Left ventricle myocardium inferior (tissue), 1 donor: ENCODE measurements around the gene PLXND1. TPM values are rescaled to one million over a fixed set of nuclear protein-coding genes. Genes with fewer than 3 reads are reported as not detected.
"Not testable (repeated sequence)": the region's sequence is repeated elsewhere in the genome, so short reads cannot be mapped to it uniquely, and the experiment has no call there.

Source experiments
- DNase-seq: peaks from one replicate; pipeline ENCODE4 v3.0.0-alpha.2; 2020
- H3K27ac ChIP-seq: fragments of 200-600 bp; replicated peaks from 2 replicates; pipeline ENCODE4 v1.8.0; 2021
- H3K27me3 ChIP-seq: fragments of 200-600 bp; 2 replicates; pipeline ENCODE4 v1.8.0; 2021; ENCODE audit warnings: low read depth
- H3K36me3 ChIP-seq: fragments of 200-600 bp; 2 replicates; pipeline ENCODE4 v1.8.0; 2021
- H3K4me1 ChIP-seq: fragments of 200-600 bp; 2 replicates; pipeline ENCODE4 v1.8.0; 2021
- H3K4me3 ChIP-seq: fragments of 200-600 bp; 2 replicates; pipeline ENCODE4 v1.8.0; 2021; ENCODE audit warnings: mild to moderate bottlenecking, moderate library complexity
- H3K9me3 ChIP-seq: fragments of 200-600 bp; replicated peaks from 2 replicates; pipeline ENCODE4 v1.8.0; 2021
- CTCF ChIP-seq: fragments of 200-600 bp; IDR thresholded peaks from 2 replicates; pipeline ENCODE4 v1.8.0; 2021; ENCODE audit warnings: antibody characterized with exemption, mild to moderate bottlenecking, borderline replicate concordance
- intact Hi-C: fragments of 100-400 bp; cut with micrococcal nuclease; formaldehyde crosslinking; loops from one replicate; pipeline ENCODE4 v1.11.0; 2022
- total RNA-seq: library from RNA; stranded (reverse); fragmentation: NEBNext Ultra II Directional; extraction: Animal tissue kit (Norgen Biotek cat#: 25700); gene quantifications from one replicate; pipeline ENCODE4 v1.2.1, GENCODE V29; 2021
- donor health status: DM: no; HTN: yes; CAD: no; lungs with severe emphysema.

PLXND1 gene
- total RNA-seq, 1 donor from 2014 or later: 45.5 TPM

- intact Hi-C loops: no loop called here
These were observed 87.9 kb downstream of the PLXND1 start for GRCh38 chr3:129518581-129518980.

GRCh38 chr3:129518038-129518561, 88.4 kb downstream of the PLXND1 start:
- H3K27ac ChIP-seq: no peak overlapping the region
- H3K36me3 ChIP-seq: peaks cover 24% of the 10 kb centered on the region
- intact Hi-C loops: no loop called here
- DNase-seq: no peak
- no peaks in the 10 kb centered on the region for H3K9me3 ChIP-seq
- H3K27me3 ChIP-seq: no peaks in the 10 kb centered on the region
- peaks cover 5% of the 10 kb centered on the region for H3K4me1 ChIP-seq
- no peak overlapping the region for H3K4me3 ChIP-seq
- TF ChIP-seq CTCF: no peak

More at GRCh38 chr3:129518581-129518980, 87.9 kb downstream of the PLXND1 start:
- DNase-seq: no peak
- Histone ChIP-seq H3K27ac (no peak overlapping the region), H3K27me3 (no peaks in the 10 kb centered on the region), H3K4me3 (no peak overlapping the region), H3K4me1 (peaks cover 3% of the 10 kb centered on the region), H3K36me3 (peaks cover 19% of the 10 kb centered on the region), H3K9me3 (no peaks in the 10 kb centered on the region)
- no peak for TF ChIP-seq CTCF

GRCh38 chr3:129517516-129517915, 89.0 kb downstream of the PLXND1 start:
- no peak overlapping the region for H3K4me3 ChIP-seq
- no peaks in the 10 kb centered on the region for H3K27me3 ChIP-seq
- peaks cover 5% of the 10 kb centered on the region for H3K4me1 ChIP-seq
- intact Hi-C loops: no loop called here
- no peak for TF ChIP-seq CTCF
- H3K9me3 ChIP-seq: no peaks in the 10 kb centered on the region
- H3K27ac ChIP-seq: no peak overlapping the region
- no peak for DNase-seq
- peaks cover 30% of the 10 kb centered on the region for H3K36me3 ChIP-seq

- H3K27ac ChIP-seq, H3K9me3 ChIP-seq, H3K4me3 ChIP-seq, intact Hi-C loops, H3K27me3 ChIP-seq, DNase-seq: not testable (repeated sequence)
- H3K36me3 ChIP-seq: peaks cover 32% of the 10 kb centered on the region
- peaks cover 11% of the 10 kb centered on the region for H3K4me1 ChIP-seq
These were observed 90.5 kb downstream of the PLXND1 start for GRCh38 chr3:129515821-129516432.

GRCh38 chr3:129515108-129515820, 91.2 kb downstream of the PLXND1 start:
- H3K27ac ChIP-seq, H3K27me3 ChIP-seq, H3K9me3 ChIP-seq, intact Hi-C loops, H3K4me3 ChIP-seq, DNase-seq: not testable (repeated sequence)
- peaks cover 18% of the 10 kb centered on the region for H3K4me1 ChIP-seq
- peaks cover 32% of the 10 kb centered on the region for H3K36me3 ChIP-seq

GRCh38 chr3:129514563-129514962, 91.9 kb downstream of the PLXND1 start:
- Histone ChIP-seq H3K9me3 (no peaks in the 10 kb centered on the region), H3K4me1 (peaks cover 18% of the 10 kb centered on the region), H3K27ac (peak overlapping the region; percentile 62), H3K27me3 (no peaks in the 10 kb centered on the region), H3K36me3 (peaks cover 32% of the 10 kb centered on the region), H3K4me3 (no peak overlapping the region)
- no peak for TF ChIP-seq CTCF
- DNase-seq: no peak
- intact Hi-C loops: no loop called here
